Stomach (tissue), 4 donors: ENCODE measurements around the gene ABCC10.
"Not testable (repeated sequence)": the region's sequence is repeated elsewhere in the genome, so short reads cannot be mapped to it uniquely, and the experiment has no call there.

ENCODE experiments used
- CTCF ChIP-seq, 7 experiments: fragments of 450-650 bp in 4 of 7; fragments of 200-600 bp in 3 of 7; sonication (generic) in 3 of 7; IDR thresholded peaks; one replicate each; pipeline ENCODE4 v1.5.1; 2016 to 2019; ENCODE audit warnings: antibody characterized with exemption in 7 of 7, control low read depth in 2 of 7, mild to moderate bottlenecking in 1 of 7
- EP300 ChIP-seq: sonication (generic); formaldehyde crosslinking; IDR thresholded peaks from one replicate; pipeline ENCODE4 v1.6.1; 2017; ENCODE audit warnings: antibody characterized with exemption
- POLR2A ChIP-seq, 4 donors: fragments of 450-650 bp; IDR thresholded peaks; one replicate each; pipeline ENCODE4 v1.6.1; 2016; ENCODE audit warnings: antibody characterized with exemption in 4 of 4, control low read depth in 2 of 4, mild to moderate bottlenecking in 1 of 4, moderate library complexity in 1 of 4
- POLR2AphosphoS5 ChIP-seq, 3 donors: sonication (generic); formaldehyde crosslinking; IDR thresholded peaks; one replicate each; pipeline ENCODE4 v1.6.1; 2016; ENCODE audit warnings: antibody characterized with exemption in 3 of 3

DNA sequence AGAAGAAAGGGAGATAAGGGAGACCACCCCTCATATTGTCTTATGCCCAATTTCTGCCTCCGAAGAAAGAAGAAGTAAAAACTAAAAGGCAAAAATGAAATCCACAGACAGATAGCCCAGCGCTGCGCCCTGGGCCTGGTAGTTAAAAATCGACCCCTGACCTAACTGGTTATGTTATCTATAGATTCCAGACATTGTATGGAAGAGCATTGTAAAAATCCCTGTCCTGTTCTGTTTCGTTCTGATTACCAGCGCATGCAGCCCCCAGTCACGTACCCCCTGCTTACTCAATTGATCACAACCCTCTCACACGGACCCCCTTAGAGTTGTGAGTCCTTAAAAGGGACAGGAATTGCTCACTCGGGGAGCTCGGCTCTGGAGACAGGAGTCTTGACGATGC is 34.2 kb upstream of the ABCC10 start:
- not testable (repeated sequence) for TF ChIP-seq CTCF (IDR thresholded peaks at IDR 0.05); POLR2A (IDR thresholded peaks at IDR 0.05); EP300; POLR2AphosphoS5 (IDR thresholded peaks at IDR 0.05)
